Mesodermal cell (in vitro differentiated cells): Measurements from ENCODE around the gene MPZL3.

Experiments used
- H3K27ac ChIP-seq: 2 replicates; pipeline ENCODE4 v1.7.0; 2013; ENCODE audit warnings: mild to moderate bottlenecking, low read depth, low read length, moderate library complexity; ENCODE audit not compliant: severe bottlenecking
- H3K36me3 ChIP-seq: 2 replicates; pipeline ENCODE4 v1.7.1; 2013; ENCODE audit warnings: mild to moderate bottlenecking, low read length, moderate library complexity; ENCODE audit not compliant: control insufficient read depth, insufficient read depth
- H3K4me1 ChIP-seq: one replicate; pipeline ENCODE4 v1.7.1; 2013; ENCODE audit warnings: mild to moderate bottlenecking, low read length; ENCODE audit not compliant: insufficient read depth, control insufficient read depth, poor library complexity, severe bottlenecking
- H3K4me3 ChIP-seq: 2 replicates; pipeline ENCODE4 v1.7.0; 2013; ENCODE audit warnings: low read length, control low read depth, mild to moderate bottlenecking; ENCODE audit not compliant: insufficient read depth, poor library complexity, severe bottlenecking; ENCODE audit errors: extremely low read depth
- H3K9me3 ChIP-seq: 2 replicates; pipeline ENCODE4 v1.7.1; 2013; ENCODE audit warnings: mild to moderate bottlenecking, low read length, moderate library complexity; ENCODE audit not compliant: control insufficient read depth
- WGBS, 2 experiments: methylation state at CpG; one replicate each; pipeline ENCODE4 v1.1.5; 2013; ENCODE audit warnings: missing lambda C conversion rate in 2 of 2; ENCODE audit not compliant: insufficient coverage in 2 of 2; 5-methylcytosine and 5-hydroxymethylcytosine counted together

The MPZL3 gene

GRCh38 chr11:118221419-118221818 is 30.7 kb downstream of the MPZL3 start:
- no peak overlapping the region for H3K27ac ChIP-seq
- peaks cover 3% of the 10 kb centered on the region for H3K4me1 ChIP-seq
- no peaks in the 10 kb centered on the region for H3K36me3 ChIP-seq
- WGBS, 2 experiments = 75 to 78% methylated on average over 5 of the region's 5 CpGs
- H3K9me3 ChIP-seq = no peaks in the 10 kb centered on the region
- H3K4me3 ChIP-seq = no peak overlapping the region

GRCh38 chr11:118219732-118220131 is 32.4 kb downstream of the MPZL3 start:
- WGBS, 2 experiments = 71% methylated on average over 1 of the region's 1 CpG; no CpG with 5 or more reads in 1 of the 2 experiments
- Histone ChIP-seq H3K4me3 (no peak overlapping the region), H3K36me3 (no peaks in the 10 kb centered on the region)

GRCh38 chr11:118219244-118219643 is 32.9 kb downstream of the MPZL3 start:
- no peak overlapping the region for H3K4me3 ChIP-seq
- no peaks in the 10 kb centered on the region for H3K9me3 ChIP-seq
- no peak overlapping the region for H3K27ac ChIP-seq
- no peaks in the 10 kb centered on the region for H3K36me3 ChIP-seq
- peaks cover 4% of the 10 kb centered on the region for H3K4me1 ChIP-seq

More at GRCh38 chr11:118219732-118220131, 32.4 kb downstream of the MPZL3 start:
- no peaks in the 10 kb centered on the region for H3K9me3 ChIP-seq
- no peak overlapping the region for H3K27ac ChIP-seq
- peaks cover 4% of the 10 kb centered on the region for H3K4me1 ChIP-seq

- Histone ChIP-seq H3K36me3 (no peaks in the 10 kb centered on the region), H3K9me3 (no peaks in the 10 kb centered on the region), H3K4me3 (no peak overlapping the region), H3K27ac (no peak overlapping the region), H3K4me1 (peaks cover 4% of the 10 kb centered on the region)
- no CpG with 5 or more reads among the region's 3 CpGs for WGBS, 2 experiments
Observed at GRCh38 chr11:118217575-118217974, 34.6 kb downstream of the MPZL3 start.

- H3K36me3 ChIP-seq = no peaks in the 10 kb centered on the region
- 89 to 90% methylated on average over 10 of the region's 11 CpGs for WGBS, 2 experiments
- no peak overlapping the region for H3K4me3 ChIP-seq
- H3K4me1 ChIP-seq = peaks cover 4% of the 10 kb centered on the region
- H3K27ac ChIP-seq = no peak overlapping the region
- H3K9me3 ChIP-seq = no peaks in the 10 kb centered on the region
Observed at GRCh38 chr11:118216621-118217481, 35.3 kb downstream of the MPZL3 start.

GRCh38 chr11:118215765-118216164 is 36.4 kb downstream of the MPZL3 start:
- H3K9me3 ChIP-seq = no peaks in the 10 kb centered on the region
- H3K27ac ChIP-seq = no peak overlapping the region
- no peaks in the 10 kb centered on the region for H3K36me3 ChIP-seq
- no peak overlapping the region for H3K4me3 ChIP-seq
- 100% methylated on average over 1 to 2 of the region's 7 CpGs for WGBS, 2 experiments
- peaks cover 6% of the 10 kb centered on the region for H3K4me1 ChIP-seq

- no peaks in the 10 kb centered on the region for H3K36me3 ChIP-seq
- no peak overlapping the region for H3K4me3 ChIP-seq
- WGBS, 2 experiments = no CpG with 5 or more reads among the region's 3 CpGs
- no peak overlapping the region for H3K27ac ChIP-seq
- peaks cover 10% of the 10 kb centered on the region for H3K4me1 ChIP-seq
- no peaks in the 10 kb centered on the region for H3K9me3 ChIP-seq
Observed at GRCh38 chr11:118215262-118215661, 36.9 kb downstream of the MPZL3 start.

- WGBS, 2 experiments = 85 to 93% methylated on average over 2 to 4 of the region's 6 CpGs
- Histone ChIP-seq H3K36me3 (no peaks in the 10 kb centered on the region), H3K4me1 (peaks cover 10% of the 10 kb centered on the region), H3K4me3 (no peak overlapping the region), H3K27ac (no peak overlapping the region), H3K9me3 (no peaks in the 10 kb centered on the region)
Observed at GRCh38 chr11:118214210-118214914, 37.8 kb downstream of the MPZL3 start.

- Histone ChIP-seq H3K36me3 (no peaks in the 10 kb centered on the region), H3K27ac (no peak overlapping the region)
- 80 to 100% methylated on average over 1 of the region's 2 CpGs for WGBS, 2 experiments
Observed at GRCh38 chr11:118213781-118214180, 38.4 kb downstream of the MPZL3 start.

GRCh38 chr11:118213201-118213600 is 39.0 kb downstream of the MPZL3 start:
- Histone ChIP-seq H3K27ac (no peak overlapping the region), H3K9me3 (no peaks in the 10 kb centered on the region), H3K4me3 (no peak overlapping the region), H3K4me1 (peaks cover 10% of the 10 kb centered on the region), H3K36me3 (no peaks in the 10 kb centered on the region)
- WGBS, 2 experiments = 83 to 86% methylated on average over 1 to 3 of the region's 4 CpGs

More at GRCh38 chr11:118213781-118214180, 38.4 kb downstream of the MPZL3 start:
- H3K4me1 ChIP-seq = peaks cover 10% of the 10 kb centered on the region
- H3K4me3 ChIP-seq = no peak overlapping the region
- no peaks in the 10 kb centered on the region for H3K9me3 ChIP-seq

- Histone ChIP-seq H3K4me1 (peaks cover 10% of the 10 kb centered on the region), H3K36me3 (no peaks in the 10 kb centered on the region), H3K4me3 (no peak overlapping the region), H3K27ac (no peak overlapping the region), H3K9me3 (no peaks in the 10 kb centered on the region)
- 42 to 90% methylated on average over 2 of the region's 2 CpGs for WGBS, 2 experiments
Observed at GRCh38 chr11:118212781-118213191, 39.4 kb downstream of the MPZL3 start.
